Kidney glomerular epithelial cell (primary cell): ENCODE measurements around the gene PSKH1.
"Not testable (repeated sequence)": the region's sequence is repeated elsewhere in the genome, so short reads cannot be mapped to it uniquely, and the experiment has no call there.

Source experiments
- DNase-seq: peaks from one replicate; lab custom pipeline; 2025; lab: John Stamatoyannopoulos, UW

PSKH1 gene

DNA sequence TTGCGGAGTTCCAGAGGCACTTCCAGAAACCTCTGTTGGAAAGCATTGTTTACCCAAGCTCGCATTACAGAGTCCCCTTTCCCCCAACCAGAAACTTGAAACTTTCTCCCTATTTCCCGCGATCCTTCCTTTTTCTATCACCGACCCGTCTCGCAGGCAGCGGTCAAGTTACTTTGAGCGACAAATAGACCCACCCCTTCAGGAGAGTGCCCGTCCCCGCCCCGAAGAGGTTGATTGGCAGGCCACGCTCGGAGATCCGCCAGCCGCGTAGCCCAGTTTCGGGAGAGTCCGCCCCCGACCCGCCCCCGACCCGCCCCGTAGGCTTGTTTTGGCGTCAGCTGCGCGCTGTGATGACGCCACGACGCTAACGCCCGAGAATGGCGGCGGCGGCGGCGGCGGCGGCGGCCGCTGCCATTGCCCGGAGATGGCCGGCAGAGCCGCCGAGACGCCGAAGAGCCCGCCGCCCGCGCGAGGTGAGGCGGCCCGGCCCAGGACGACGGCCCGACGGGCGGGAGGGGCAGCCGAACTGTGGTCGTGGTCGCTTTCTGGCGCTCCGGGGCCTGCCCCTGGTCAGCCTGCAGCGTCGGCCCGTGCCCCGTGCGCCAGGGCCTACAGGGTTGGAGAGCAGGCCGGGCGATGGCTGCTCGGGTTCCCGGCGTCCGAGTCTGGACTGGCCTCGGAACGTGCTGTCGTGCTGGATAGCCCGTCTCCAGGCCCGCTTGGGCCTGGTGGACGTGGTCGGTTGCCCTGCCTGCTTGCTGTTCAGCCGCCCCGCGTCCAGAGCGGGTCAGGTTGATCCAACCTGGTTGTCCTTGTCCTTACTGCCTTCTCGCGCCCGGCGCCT lies at the start of gene PSKH1:
Gene PSKH1 (plus strand): TSS at position 356 of the 844 bp plus-strand sequence. CDS start 15,496 bp downstream, outside the sequence.
- DNase-seq: peak; percentile 95

DNA sequence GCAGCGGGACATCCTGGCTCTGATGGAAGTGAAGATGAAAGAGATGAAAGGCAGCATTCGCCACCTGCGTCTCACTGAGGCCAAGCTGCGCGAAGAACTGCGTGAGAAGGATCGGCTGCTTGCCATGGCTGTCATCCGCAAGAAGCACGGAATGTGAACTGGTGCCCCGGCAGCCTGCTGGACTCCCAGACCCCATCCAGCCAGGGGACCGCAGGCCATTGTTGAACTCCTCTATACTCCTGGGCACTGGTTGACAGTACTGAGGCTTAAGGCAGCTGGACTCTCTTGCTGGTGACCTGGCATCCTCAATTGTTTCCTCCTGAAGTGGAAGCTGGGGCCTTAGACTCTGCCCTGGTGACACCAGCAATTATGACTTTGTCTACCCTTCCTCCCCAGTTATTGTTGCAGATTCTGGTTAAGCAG lies 49.7 kb upstream of the PSKH1 start:
- no peak for DNase-seq

DNA sequence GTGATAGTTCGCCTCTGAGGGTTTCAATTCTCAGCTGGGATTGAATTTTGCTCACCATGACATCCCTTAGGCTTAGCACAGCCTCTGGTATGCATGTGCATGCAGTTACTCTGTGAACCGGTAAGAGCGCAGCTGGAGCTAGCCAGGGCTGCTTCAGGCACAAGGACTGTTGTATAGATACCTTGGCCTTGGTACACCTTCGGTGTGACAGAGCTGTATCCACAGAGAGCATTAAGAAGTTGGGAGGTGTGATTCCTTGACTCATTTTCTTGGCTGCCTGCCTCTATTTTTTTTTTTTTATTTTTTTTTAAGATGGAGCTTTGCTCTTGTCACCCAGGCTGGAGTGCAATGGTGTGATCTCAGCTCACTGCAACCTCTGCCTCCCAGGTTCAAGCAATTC lies 48.6 kb upstream of the PSKH1 start:
- peak; percentile 17 for DNase-seq

DNA sequence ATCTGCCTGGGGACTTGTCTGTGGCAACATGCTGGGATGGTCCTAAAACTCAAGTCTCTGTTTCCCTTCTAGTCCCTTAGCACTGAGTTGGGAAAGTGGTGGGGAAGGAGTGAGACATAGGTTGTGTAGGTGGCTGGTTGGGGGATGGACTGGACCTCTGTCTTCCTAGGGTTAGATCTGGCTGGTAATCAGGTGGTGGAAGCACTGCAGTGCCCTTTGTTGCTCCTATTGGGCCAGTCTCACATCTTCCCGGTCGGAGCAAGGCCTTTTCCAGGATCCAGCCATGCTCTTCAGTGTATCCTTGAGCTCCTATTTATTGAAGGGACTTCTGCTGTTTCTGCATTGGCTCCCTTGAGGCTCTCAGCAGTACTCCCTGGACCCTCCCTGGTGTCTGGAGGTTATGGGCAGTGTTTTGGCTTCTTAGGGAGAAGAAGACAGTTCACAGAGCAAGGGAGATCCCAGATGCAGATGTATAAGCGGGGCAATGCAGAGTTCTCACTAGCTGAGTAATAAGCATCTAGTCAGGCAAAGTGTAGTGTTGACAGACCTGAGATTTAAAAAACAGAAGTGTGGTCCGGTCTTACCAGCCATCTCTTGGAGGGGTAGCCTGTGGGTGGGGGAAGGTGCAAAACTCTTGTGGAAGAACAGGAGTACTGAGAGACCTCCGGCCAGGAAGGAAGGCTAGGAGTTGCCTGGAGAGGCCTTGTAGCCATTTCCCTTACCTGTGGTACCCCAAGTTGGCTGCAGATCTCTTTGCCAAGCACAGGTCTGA lies 47.6 kb upstream of the PSKH1 start:
- no peak for DNase-seq

DNA sequence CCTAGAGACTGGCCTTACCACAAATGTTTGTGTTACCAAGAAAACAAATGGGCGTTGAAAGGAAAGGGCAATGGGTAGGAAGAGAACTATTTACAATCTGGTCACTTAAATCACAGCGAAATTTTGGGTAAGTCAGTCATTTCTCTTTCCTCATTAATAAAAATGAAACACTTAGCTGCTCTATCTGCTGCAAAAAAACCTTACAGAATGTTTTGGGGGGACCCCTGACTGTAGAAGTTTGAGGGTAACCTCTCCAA lies 47.1 kb upstream of the PSKH1 start:
- no peak for DNase-seq

DNA sequence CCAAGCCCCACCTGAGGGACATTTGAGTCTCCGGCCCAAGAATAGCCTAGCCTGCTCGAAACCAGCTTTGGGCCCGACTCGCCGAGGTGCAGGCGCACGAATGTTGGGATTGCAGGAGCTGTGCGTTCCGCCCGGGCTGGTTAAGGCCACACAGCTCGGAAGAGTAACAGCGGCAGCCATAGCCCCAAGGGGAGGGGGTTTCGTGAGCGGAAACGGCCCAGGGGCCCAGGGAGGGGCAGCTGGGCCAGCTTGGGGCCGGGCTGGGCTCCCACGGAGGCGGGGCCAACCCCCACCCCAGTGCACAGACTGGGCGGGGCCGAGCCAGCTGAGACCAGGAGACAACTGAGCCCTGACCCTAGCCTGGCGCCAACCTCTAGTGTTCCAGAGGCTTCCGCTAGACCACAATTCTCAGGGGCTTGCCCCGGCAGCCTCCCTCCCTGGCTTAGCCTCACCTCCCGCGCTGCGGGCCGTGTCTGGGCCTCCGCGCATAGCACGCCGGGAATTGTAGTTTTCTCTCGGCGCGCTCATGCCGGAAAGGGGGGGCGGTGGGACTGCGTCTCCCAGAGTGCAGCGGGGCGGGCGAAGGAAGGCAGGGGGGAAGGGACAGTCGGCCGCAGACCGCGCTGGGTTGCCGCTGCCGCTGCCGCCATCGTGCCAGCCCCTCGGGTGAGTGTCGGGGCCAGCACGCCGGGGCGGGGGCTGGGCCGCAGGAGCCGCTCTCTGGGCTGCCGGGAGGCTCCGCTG lies 46.6 kb upstream of the PSKH1 start, which contains the start of gene NUTF2:
Gene NUTF2 (plus strand): TSS at position 614 of the 744 bp plus-strand sequence. CDS start 18,198 bp downstream, outside the sequence.
- peak; percentile 87 for DNase-seq

DNA sequence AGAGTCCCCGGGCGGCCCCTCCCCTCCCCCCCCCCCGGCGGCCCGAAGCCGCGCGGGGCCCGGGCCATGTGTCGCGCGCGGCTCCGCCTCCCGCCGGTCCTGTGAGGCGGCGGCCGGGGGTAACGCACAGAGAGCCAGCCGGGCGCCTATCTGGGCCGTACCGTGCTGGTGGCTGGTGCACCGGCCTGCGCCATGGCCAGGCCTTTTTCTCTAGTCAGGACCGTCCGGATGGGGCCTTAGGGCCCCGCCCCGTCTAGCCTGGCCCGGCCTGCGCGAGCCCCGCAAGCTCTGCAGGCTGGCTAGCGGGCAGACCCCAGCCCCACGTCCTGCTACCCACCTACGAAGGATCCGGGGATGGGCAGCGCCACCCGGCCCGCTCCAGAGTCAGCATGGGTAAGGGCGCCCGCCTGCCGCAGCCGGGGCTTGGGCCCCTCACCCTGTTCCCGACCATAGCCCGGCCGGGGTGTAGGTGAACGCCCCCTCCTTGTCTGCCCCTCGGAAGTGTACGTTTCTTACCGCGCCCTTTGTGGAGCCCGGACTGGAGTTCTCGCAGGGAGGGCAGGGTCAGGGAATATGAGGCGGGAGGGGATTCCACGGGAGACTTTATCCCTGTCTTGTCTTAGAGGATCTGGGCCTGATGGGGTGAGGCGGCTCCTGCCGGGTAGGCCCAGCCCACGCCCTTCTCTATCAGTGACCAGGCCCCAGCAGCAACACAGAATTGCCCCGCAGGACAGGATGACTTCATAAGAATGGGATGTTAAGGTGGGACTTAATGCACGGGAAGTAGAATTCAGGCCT lies 45.8 kb upstream of the PSKH1 start, which contains the start of gene CENPT:
Gene CENPT (minus strand): TSS at position 630 of the 798 bp plus-strand sequence. CDS start 13,834 bp downstream, outside the sequence.
- peak; percentile 68 for DNase-seq

DNA sequence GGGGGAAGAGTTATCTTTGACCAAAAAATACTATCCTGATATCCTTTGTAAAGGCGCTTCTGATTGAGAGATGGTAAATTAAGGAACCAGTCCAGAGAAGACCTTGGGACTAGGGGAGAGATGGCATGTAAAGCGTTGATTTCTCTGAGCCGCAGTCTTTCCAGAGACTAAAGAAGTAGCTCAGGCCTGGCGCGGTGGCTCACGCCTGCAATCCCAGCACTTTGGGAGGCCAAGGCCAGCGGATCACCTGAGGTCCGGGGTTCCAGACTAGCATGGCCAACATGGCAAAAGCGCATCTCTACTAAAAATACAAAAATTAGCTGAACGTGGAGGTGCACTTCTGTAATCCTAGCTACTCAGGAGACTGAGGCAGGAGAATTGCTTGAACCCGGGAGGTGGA lies 44.9 kb upstream of the PSKH1 start:
- DNase-seq: no peak

DNA sequence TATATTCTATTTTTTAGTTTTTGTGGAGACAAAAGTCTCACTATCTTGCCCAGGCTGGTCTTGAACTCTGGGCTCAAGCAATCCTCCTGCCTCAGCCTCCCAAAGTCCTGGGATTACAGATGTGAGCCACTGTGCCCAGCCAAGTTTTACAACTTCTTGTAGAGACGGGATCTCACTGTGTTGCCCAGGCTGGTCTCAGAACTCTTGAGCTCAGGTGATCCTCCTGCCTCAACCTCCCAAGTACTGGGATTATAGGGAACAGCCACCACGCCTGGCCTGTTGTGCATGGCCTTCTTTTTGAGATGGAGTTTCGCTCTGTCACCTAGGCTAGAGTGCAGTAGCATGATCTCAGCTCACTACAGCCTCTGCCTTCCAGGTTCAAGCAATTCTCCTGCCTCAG lies 39.4 kb upstream of the PSKH1 start:
- no peak for DNase-seq

DNA sequence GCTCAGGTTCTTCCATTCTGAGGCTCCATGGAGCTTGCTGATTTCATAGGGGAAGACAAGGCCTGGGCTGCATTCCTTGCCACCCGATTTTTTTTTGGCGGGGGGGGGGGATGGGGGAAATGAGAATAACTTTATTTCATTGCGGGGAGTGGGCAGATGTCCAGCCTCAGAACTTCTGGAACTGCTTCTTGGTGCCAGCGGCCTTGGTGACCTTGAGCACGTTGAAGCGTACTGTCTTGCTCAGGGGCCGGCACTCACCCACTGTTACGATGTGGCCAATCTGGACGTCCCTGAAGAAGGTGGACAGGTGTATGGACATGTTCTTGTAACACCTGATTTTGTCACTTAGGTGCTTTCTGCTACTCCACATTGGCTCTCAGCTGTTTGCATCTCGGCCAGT lies 37.3 kb upstream of the PSKH1 start:
- DNase-seq: no peak

DNA sequence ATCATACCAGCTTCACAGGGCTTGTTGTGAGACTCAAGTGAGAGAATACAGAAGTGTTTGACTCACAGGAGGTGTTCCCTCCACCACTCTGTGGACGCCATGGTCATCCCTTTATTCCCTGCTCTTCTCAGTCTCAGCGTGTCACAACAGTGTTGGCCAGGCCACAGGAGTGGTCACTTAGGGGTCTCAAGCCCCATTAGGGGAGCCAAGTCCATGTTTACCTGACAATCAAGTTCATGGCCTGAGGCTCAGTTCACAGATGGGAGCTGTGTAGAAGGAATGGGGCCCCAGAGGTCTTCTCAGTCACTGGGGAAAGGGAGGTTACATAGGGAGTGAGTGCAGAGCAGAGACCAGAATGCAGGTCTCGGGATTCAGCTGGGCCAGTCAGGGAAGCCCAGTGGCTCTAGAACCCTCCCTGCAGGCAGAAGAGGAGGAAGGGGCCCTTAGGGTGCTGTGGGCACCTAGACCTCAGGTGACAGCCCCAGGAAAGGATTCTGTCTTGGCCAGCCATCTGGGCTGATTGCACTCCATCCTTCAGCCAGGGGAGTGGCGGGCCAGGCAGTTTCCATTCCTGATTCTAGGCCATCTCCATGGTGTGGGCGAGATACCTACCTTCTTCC lies 36.0 kb upstream of the PSKH1 start:
- no peak for DNase-seq

DNA sequence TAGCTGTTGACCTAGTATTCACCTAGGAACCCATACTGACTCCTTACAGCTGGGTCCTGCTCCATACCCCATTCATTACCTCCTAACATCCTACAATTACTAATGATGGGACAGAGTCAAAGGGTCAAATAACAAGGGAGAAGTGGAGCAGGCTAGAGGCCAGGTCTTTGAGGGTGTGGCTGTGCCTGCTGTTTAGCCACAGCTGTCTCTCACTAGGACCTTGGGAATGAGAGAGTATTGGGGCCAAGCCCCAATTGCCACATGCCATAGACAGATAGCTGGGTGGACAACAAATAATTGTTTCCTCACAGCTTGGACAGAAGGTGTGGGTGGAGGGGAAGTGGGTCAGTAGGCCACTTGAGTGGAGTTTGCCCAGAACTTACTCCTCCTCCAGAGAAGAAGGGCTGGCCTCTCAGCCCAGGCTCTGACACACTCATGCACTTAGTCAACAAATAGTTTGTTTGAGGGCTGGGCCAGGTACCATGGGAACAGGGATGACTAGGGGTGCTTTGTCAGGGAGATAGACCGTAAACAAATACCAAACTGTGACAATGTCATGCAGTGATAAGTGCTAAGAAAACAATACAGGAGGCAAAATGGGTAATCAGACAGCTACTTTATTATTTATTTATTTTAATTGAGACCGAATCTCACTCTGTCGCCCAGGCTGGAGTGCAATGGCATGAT lies 35.4 kb upstream of the PSKH1 start:
- DNase-seq: peak; percentile 95

DNA sequence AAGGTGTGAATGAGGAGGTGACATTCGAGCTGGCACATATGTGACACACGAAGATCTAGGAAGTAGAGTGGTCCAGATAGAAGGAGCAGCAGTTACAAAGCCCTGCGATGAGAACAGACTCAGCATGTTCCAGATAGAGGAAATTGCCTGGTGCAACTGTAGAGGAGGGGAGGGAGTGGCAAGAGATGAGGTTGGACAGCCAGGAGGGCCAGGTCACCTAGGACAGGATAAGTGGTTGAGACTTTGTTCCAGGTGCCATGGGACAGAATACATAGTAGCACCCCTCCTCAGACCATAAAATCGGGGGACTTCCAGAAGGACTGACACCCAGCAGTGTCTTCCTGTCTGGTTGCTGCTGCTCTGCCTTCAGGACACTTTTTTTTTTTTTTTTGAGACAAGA lies 34.6 kb upstream of the PSKH1 start:
- DNase-seq: no peak

DNA sequence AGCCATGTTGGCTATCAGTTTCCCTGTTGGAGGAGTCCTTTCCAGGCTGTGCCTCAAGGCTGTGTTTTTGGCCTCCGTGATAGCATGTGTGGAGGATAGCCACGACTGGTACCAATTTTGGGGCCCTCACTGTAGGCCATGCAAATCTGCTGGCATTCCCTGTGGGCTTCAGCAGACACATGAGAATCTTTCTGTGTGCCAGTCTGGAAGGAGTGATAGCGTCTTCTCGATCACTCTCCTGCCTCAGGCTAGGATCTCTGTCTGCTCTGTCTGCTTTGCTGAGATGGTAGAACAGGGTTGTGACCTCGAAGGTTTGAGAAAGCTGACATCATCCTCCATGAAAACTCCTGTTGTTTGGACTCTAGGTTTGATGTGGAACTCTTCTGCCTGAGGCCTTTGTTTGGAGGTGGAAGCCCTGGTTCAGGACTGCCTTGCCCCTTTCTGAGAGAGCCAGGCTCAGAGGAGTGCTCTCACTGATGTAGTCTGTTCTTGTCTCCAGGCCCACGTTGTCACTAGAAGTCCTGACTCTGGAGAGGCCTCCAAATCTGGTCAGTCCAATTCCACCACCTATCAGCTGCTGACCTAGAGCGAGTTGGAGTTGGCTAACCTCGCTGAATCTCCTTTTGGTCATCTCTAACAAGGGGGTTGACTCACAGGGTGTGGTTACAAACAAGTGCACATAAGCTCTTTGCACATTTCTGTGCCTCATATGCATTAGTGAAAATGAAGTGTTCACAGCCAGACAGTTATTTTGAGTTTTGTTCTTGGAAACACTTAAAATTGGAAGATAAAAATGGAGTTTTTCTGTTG lies 32.3 kb upstream of the PSKH1 start:
- no peak for DNase-seq

DNA sequence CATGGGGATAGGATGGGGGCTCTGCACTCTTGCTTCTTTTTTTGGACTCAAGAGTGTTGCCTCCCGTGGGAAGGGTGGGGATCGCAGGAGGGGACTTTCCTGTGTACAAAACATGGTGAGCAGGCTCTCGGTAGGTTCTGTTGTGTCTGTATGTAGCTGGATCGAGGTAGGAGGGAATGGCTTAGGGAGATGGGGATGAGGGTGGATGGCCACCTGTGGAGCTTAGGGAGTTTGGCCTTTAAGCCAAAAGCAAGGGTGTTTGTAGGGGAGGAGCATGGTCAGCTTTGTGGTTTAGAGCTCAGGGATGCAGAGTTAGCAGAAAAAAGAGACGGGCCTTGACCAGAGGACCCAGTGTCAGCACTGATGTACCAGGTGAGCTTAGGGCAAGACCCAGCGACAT lies 31.2 kb upstream of the PSKH1 start:
- DNase-seq: no peak

DNA sequence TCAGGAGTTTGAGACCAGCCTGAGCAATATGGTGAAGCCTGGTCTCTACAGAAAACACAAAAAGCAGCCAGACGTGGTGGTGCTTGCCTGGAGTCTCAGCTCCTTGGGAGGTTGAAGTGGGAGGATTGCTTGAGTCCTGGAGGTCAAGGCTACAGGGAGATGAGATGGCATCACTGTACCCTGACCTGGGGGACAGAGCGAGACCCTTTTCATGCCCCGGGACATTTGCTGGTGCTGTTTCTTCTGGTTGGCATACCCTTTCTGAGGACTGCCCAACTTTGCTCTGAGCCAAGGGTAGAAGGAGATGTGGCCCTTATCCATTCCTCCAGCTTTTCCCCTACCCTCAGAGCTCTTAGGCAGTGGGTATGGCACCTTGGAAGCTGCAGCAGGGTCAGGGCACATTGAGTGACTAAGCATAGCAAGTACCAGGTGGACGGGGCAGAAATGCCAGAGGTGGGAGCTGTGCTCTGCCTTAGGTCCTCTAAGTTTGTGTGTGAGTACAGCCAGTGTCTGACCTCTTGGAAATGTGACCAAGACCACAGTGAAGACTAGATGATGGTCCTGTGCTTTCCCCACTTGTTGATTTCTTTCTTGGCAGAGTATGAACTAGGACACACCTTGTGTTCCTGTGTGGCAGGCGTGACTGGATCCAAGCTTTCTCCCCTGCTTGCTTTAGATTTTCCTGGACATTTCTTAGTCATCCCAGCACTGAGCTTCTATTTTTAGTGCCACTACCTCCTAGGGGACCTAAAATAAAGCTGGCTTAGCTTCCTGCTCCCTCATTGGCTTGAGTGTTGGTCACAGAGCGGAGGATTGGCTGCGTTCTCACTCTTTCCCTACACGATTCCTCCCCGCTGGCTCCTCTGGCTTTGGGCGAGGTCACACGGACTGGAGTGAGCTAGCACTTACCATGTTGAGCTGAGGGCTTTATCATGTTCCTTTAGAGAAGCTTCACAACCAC lies 30.2 kb upstream of the PSKH1 start:
- no peak for DNase-seq

DNA sequence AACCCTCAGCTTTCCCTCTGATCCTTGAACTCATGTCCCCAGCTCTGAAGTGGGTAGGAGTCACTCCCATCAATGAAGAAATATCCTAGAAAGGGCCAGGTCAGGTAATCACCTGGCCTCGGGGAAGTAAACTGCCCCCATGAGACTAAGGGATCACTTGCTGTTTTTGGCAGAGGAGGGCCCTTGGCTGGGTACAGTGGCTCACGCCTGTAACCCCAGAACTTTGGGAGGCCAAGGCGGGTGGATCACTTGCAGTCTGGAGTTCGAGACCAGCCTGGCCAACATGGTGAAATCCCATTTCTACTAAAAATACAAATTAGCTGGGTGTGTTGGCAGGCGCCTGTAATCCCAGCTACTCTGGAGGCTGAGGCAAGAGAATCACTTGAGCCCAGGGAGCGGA lies 29.0 kb upstream of the PSKH1 start:
- not testable (repeated sequence) for DNase-seq

DNA sequence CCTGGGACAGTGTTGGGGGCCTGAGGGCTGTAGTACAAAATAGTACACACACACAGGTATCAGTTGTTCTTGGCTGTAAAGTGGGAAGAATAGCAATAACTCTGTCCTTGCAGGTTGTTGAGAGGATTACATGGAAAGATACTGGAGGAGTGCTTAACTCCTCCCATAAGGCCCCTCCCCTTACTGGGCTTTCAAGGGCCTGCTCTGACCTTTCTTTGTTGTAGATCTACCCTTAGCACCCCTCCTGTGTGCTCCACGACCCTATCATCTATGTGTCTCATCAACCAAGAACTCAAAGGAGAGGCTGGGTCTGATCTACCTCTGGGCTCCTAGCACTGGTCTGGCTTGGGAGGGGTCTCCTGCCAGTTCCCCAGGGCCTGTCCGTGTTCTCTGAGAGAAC lies 28.5 kb upstream of the PSKH1 start:
- no peak for DNase-seq

DNA sequence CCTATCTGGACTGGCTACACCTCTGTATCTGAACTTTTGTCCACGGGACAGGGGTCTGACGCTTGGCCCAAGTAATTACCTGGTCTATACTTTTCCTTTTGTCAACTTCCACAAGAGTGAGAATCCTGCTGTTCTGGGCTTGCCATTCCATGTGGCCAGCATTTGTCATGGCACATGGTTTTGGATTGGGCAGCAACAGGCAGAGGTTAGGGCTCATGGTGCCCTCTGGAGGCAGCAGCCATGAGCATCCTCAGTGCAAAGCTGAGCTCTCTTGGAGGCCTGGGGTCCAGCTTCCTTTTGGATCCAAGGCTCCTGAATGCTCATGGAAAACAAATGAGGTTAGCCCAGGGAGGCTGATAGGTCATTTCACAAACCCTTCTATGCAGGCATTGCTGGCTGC lies 27.7 kb upstream of the PSKH1 start:
- DNase-seq: no peak
